Measurements from ENCODE around the gene NPAS2. TPM values are rescaled to one million over a fixed set of nuclear protein-coding genes. Genes with fewer than 3 reads are reported as not detected.

NPAS2 gene
- polyA plus RNA-seq, 1 of the 3 experiments (the other 2 are of a cell fraction), result 58.5 TPM

GRCh38 chr2:100957996-100958653 is 138.2 kb downstream of the NPAS2 start:
- H3K4me2 ChIP-seq, result no peak overlapping the region
- no peaks in the 10 kb centered on the region for H3K36me3 ChIP-seq (replicated peaks in 1 of 2; ENCODE audit: control insufficient read depth in 1 of 2, insufficient read depth in 2 of 2, low read length in 1 of 2)
- H3F3A ChIP-seq (replicated peaks; ENCODE audit: insufficient read depth), result no peaks in the 10 kb centered on the region
- H3K4me1 ChIP-seq (ENCODE audit: control insufficient read depth in 1 of 2, insufficient read depth in 2 of 2, low read depth in 1 of 2, low read length in 1 of 2), result peaks cover 3 to 12% of the 10 kb centered on the region in 2 experiments; a peak in 2 of 4 replicates
- no peaks in the 10 kb centered on the region for H3K9me3 ChIP-seq
- no peaks in the 10 kb centered on the region for H4K20me1 ChIP-seq (ENCODE audit: insufficient read depth)
- H3K9ac ChIP-seq, result no peak overlapping the region
- WGBS (ENCODE audit: low lambda C conversion rate), result 67% methylated on average over 16 of the region's 16 CpGs
- no peaks in the 10 kb centered on the region for H3K79me2 ChIP-seq (ENCODE audit: insufficient read depth)
- H3K4me3 ChIP-seq (ENCODE audit: low read depth in 2 of 2, low read length in 1 of 2), result no peak overlapping the region
- CTCF ChIA-PET, result no interaction called here
- no peak overlapping the region for H2AFZ ChIP-seq (ENCODE audit: low read depth)
- POLR2A ChIA-PET, result no interaction called here
- no peak overlapping the region for H3K27ac ChIP-seq (ENCODE audit: low read depth in 2 of 2, low read length in 1 of 2)
- H3K9me2 ChIP-seq, result no peaks in the 10 kb centered on the region
- H3K27me3 ChIP-seq (ENCODE audit: insufficient read depth), result no peaks in the 10 kb centered on the region
- TF ChIP-seq FOSL2 (IDR thresholded peaks at IDR 0.05; ENCODE audit: borderline replicate concordance, low read depth) (no peak), FOXM1 (IDR thresholded peaks at IDR 0.05; ENCODE audit: low read depth) (no peak), SIN3A (IDR thresholded peaks at IDR 0.05; ENCODE audit: borderline replicate concordance, low read depth, low read length) (no peak), JUND (IDR thresholded peaks at IDR 0.05) (no peak), POLR2AphosphoS5 (IDR thresholded peaks at IDR 0.05; ENCODE audit: low read depth, low read length) (no peak), PBX3 (IDR thresholded peaks at IDR 0.05) (0 out of 2 replicates have a peak, but pooled peaks have one; percentile 16), ZBTB33 (IDR thresholded peaks at IDR 0.05; ENCODE audit: borderline replicate concordance, low read depth) (no peak), GATA2 (CRISPR knock-in tag; IDR thresholded peaks at IDR 0.05) (no peak), NFIC (IDR thresholded peaks at IDR 0.05; ENCODE audit: borderline replicate concordance) (peak; percentile 46), EP300 (IDR thresholded peaks at IDR 0.05; ENCODE audit: borderline replicate concordance in 1 of 2, low read depth in 1 of 2, low read length in 1 of 2) (no peak), TCF12 (IDR thresholded peaks at IDR 0.05) (peak; percentile 22; the same call in 1 of the 2 replicates), TAF1 (IDR thresholded peaks at IDR 0.05; ENCODE audit: borderline replicate concordance, low read depth, low read length) (no peak)
- DNase-seq, result no peak

GRCh38 chr2:100959225-100959880 is 139.4 kb downstream of the NPAS2 start:
- Histone ChIP-seq H3F3A (replicated peaks; ENCODE audit: insufficient read depth) (no peaks in the 10 kb centered on the region), H3K9ac (no peak overlapping the region), H4K20me1 (ENCODE audit: insufficient read depth) (no peaks in the 10 kb centered on the region), H3K4me3 (ENCODE audit: low read depth in 2 of 2, low read length in 1 of 2) (no peak overlapping the region), H3K36me3 (replicated peaks in 1 of 2; ENCODE audit: control insufficient read depth in 1 of 2, insufficient read depth in 2 of 2, low read length in 1 of 2) (peaks cover 0 to 4% of the 10 kb centered on the region in 2 experiments), H3K4me2 (no peak overlapping the region), H3K4me1 (ENCODE audit: control insufficient read depth in 1 of 2, insufficient read depth in 2 of 2, low read depth in 1 of 2, low read length in 1 of 2) (peaks cover 3 to 12% of the 10 kb centered on the region in 2 experiments; a peak in 2 of 4 replicates), H3K9me3 (no peaks in the 10 kb centered on the region), H3K9me2 (no peaks in the 10 kb centered on the region), H3K27me3 (ENCODE audit: insufficient read depth) (no peaks in the 10 kb centered on the region), H2AFZ (ENCODE audit: low read depth) (no peak overlapping the region), H3K27ac (ENCODE audit: low read depth in 2 of 2, low read length in 1 of 2) (no peak overlapping the region), H3K79me2 (ENCODE audit: insufficient read depth) (no peaks in the 10 kb centered on the region)
- no peak for DNase-seq
- POLR2A ChIA-PET, result no interaction called here
- CTCF ChIA-PET, result interaction anchor here (1.0 to 1.6 kb wide), 3 partner anchors 13 to 353 kb away, joined by 3 to 4 read pairs (median 3); no protein-coding TSS in a partner anchor
- 64% methylated on average over 6 of the region's 6 CpGs for WGBS (ENCODE audit: low lambda C conversion rate)
- no peak for TF ChIP-seq USF1 (IDR thresholded peaks at IDR 0.05; ENCODE audit: borderline replicate concordance, low read depth)
- TF ChIP-seq RAD21 (IDR thresholded peaks at IDR 0.05; ENCODE audit: low read length), result no peak
- no peak for TF ChIP-seq RCOR1 (IDR thresholded peaks at IDR 0.05; ENCODE audit: low read length)
- TF ChIP-seq FOSL2 (IDR thresholded peaks at IDR 0.05; ENCODE audit: borderline replicate concordance, low read depth), result no peak; the same call in 1 of the 2 replicates
- TF ChIP-seq PBX3 (IDR thresholded peaks at IDR 0.05), result no peak
- no peak for TF ChIP-seq MXI1 (IDR thresholded peaks at IDR 0.05; ENCODE audit: low read depth, low read length)
- TF ChIP-seq MEF2A (IDR thresholded peaks at IDR 0.05; ENCODE audit: borderline replicate concordance, low read depth), result no peak
- no peak for TF ChIP-seq REST (IDR thresholded peaks at IDR 0.05; ENCODE audit: low read depth, low read length)

Measured in SK-N-SH (cell line).